IPS-18c (cell line): ENCODE results near the gene HLA-DMB.
"Not testable (repeated sequence)": the region's sequence is repeated elsewhere in the genome, so short reads cannot be mapped to it uniquely, and the experiment has no call there.

Source experiments
- H3K4me3 ChIP-seq: 2 replicates; pipeline ENCODE4 v1.7.0; 2013; ENCODE audit warnings: low read depth, mild to moderate bottlenecking, low read length, moderate library complexity; ENCODE audit not compliant: insufficient read depth
- H3K9me3 ChIP-seq: one replicate; pipeline ENCODE4 v1.6.1; 2013; ENCODE audit warnings: mild to moderate bottlenecking, low read length, moderate library complexity; ENCODE audit not compliant: control insufficient read depth, insufficient read depth

The HLA-DMB gene

DNA sequence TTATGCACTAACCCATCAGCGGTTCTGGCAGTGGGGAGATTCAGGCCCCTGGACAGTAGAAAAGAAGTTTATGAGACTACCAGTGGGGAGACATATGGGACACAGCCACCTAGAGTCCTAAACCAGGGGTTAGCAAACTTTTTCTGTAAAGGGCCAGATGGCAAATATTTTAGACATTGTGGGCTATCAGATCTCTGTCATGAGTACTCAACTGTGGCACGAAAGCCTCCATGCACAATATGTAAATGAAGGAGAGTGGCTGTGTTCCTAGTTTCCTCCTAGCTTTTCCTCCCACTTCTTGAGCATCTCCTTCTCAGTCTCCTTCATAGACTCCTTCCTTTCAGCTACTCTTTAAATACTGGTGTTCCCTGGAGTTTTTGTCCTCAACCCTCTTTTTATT lies 15.3 kb upstream of the HLA-DMB start:
- H3K4me3 ChIP-seq, result no peak overlapping the region
- H3K9me3 ChIP-seq, result no peaks in the 10 kb centered on the region

GRCh38 chr6:32954986-32955802 lies 14.4 kb upstream of the HLA-DMB start:
- Histone ChIP-seq H3K4me3 (no peak overlapping the region), H3K9me3 (no peaks in the 10 kb centered on the region)

- H3K9me3 ChIP-seq, result no peaks in the 10 kb centered on the region
- no peak overlapping the region for H3K4me3 ChIP-seq
Observed at GRCh38 chr6:32954267-32954666, 13.4 kb upstream of the HLA-DMB start.

DNA sequence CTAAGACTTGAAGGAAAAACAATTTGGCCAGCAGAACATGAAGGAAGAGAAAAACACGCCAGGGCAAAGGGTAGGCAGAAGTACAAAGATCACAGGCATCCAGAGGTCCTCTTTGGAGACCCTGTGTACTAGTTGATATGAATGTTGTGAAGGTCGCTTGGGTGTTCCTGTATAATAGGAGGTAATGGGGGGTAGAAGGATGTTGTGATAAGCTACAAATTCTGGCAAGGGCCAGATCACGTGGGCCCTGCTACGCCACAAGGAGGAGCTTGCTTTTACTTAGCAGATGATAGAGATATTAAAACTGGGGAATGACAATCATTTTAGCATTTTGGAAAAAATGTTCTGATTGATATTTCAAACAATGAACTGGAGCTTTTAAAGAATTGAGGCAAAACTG lies 12.9 kb upstream of the HLA-DMB start:
- no peak overlapping the region for H3K4me3 ChIP-seq

GRCh38 chr6:32952817-32953739 lies 12.2 kb upstream of the HLA-DMB start, which contains the start of gene HLA-DMA:
Gene HLA-DMA, minus strand, starts transcription at chr6:32953097. Its CDS starts 61 bp downstream, at chr6:32953036.
- H3K9me3 ChIP-seq, result no peaks in the 10 kb centered on the region
- H3K4me3 ChIP-seq, result no peak within 1 kb of the TSS

More for the DNA sequence above, 12.9 kb upstream of the HLA-DMB start:
- H3K9me3 ChIP-seq, result no peaks in the 10 kb centered on the region

- Histone ChIP-seq H3K4me3 (no peak overlapping the region), H3K9me3 (no peaks in the 10 kb centered on the region)
Observed at GRCh38 chr6:32950449-32950848, 9.6 kb upstream of the HLA-DMB start.

DNA sequence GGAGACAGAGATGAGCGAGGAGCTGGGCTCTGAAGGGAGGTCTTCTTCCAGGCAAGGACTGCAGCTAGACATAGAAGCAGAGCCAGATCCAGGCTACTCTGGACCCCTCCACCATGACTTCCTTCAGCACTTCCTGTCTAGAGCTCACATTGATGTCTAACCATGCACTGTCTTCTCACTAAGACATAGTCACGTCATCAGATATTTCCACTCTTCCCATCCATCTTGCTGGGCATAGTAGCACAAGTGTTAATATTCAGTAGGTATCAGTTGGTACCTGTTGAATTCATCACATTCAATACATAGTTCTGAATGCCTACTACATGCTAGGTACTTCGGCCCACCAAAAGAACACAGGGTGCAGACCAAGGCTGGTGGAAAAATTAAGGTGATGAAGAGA lies 9.2 kb upstream of the HLA-DMB start:
- H3K4me3 ChIP-seq, result no peak overlapping the region
- no peaks in the 10 kb centered on the region for H3K9me3 ChIP-seq

- Histone ChIP-seq H3K4me3 (no peak overlapping the region), H3K9me3 (no peaks in the 10 kb centered on the region)
Observed at GRCh38 chr6:32949113-32949512, 8.3 kb upstream of the HLA-DMB start.

DNA sequence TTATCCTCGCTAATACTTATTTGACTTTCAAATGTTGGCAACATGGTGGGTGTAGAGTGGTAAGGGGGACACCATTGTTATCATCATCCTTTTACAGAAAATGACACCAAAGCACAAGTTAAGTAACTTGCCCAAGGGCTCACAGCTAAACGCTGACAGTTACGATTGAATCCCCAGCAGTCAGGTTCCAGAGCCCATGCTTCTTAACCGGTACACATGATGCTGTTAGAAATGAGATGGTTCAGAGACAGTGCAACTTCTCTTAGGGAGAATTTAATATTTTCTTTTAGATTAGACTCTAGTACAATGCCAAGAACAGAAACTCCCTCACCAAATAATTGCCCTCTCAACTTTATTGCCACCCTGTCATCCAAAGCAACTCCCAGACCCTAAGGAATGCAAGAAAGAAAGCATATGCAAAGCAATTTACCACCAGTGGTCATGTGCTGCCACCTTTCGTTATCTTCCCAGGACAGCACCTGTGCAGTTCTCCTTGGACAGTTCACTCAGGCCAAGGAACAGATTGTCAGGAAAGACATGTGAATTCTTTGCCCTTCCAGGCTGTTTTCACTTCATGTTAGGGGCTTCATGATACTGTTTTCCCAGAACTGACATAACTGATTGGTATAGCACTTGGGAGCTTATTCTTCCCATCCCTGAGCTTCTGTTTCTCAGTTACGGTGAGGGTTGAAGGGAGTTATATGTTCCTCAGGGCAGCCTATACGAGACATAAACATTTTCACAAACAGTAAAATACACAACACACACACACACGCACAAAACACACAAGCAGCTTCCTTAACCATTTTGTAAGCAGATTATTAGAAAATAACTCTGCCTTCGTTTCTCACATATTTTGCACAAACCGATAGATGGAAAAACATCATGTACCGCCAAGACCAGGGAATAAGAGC lies 7.0 kb upstream of the HLA-DMB start:
- H3K4me3 ChIP-seq, result no peak overlapping the region

GRCh38 chr6:32946893-32947292 lies 6.1 kb upstream of the HLA-DMB start:
- Histone ChIP-seq H3K9me3 (no peaks in the 10 kb centered on the region), H3K4me3 (no peak overlapping the region)

More for the DNA sequence above, 7.0 kb upstream of the HLA-DMB start:
- H3K9me3 ChIP-seq, result no peaks in the 10 kb centered on the region

DNA sequence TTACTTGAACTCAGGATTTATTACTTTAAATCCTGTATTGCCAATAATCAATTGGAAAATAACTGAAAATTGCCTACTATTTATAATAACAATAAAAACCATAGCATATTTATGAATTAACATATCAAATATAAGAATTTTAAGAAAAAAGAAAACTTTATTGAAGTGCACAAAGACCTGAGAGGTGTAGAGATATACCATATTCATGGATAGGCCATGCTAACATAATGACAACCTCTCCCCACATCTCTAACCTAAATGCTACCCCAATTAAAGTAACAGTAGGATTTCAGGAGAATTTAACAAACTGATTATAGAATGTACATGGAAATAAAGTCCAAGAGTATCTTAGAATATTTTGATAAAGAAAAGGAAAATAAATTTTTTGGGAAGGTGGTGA lies 5.1 kb upstream of the HLA-DMB start:
- no peak overlapping the region for H3K4me3 ChIP-seq
- no peaks in the 10 kb centered on the region for H3K9me3 ChIP-seq

DNA sequence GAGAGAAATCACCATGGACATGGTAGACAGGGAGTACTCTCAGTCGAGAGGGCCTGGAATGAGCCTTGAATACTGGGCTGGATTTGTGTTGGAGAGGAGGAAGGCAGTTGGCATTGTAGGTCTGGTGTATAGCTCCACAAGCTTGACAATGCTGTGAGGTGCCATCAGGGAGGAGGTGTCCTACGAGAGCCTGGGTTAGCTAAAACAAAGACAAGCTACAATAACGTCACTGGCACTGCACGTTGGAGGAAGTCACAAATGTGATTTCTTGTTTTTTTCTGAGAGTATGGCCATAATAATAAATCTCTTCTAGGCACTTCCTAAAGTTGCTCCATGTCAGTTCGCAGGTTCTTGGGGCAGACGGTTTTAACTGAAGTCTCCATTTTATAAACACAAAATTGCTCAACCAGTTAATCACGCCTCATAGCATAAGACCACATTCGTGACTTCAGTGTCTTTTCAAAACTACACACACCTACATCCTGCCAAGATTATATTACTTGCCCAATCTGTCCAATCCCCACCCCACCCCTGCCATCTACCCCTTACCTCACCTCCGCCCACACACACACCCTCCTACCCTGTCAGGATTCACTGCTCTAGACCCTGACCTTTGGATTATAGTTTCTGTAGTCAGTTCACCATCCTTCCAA lies 4.4 kb upstream of the HLA-DMB start:
- H3K4me3 ChIP-seq, result no peak overlapping the region
- H3K9me3 ChIP-seq, result no peaks in the 10 kb centered on the region

DNA sequence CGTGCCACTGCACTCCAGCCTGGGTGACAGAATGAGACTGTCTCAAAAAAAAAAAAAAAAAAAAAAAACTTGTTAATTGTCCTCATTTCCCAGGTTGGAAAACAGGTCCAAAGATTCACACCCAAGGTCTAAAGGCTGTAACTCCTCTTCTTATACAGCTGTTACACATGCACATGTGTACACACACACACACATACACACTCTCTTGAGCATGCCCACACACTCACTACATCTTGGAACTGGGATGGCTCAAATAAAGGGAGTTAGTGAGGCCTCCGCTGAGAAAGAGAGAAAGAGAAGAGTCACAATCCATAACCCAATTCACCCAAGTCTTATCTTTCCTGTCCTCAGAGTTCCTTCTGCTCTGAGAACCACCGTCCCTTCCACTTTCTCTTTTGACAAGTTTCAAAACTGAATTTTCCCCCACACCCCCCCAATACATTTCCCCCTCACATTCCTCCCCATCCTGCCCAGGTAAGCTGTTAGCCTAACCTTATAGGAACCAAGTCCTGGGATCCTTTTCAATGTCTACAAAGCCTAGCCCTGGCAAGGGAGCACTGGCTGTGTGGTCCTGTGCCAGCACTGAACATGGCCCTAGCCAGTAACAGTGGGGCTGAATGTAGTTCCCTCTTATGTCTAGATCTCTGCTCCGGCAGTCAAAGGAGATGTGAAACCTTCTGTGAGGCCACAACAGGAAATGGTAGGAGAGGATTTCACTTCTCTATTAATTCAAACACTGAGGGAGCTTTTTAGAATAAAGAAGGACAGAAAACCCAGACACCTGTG lies 3.2 kb upstream of the HLA-DMB start:
- Histone ChIP-seq H3K9me3 (no peaks in the 10 kb centered on the region), H3K4me3 (no peak overlapping the region)

DNA sequence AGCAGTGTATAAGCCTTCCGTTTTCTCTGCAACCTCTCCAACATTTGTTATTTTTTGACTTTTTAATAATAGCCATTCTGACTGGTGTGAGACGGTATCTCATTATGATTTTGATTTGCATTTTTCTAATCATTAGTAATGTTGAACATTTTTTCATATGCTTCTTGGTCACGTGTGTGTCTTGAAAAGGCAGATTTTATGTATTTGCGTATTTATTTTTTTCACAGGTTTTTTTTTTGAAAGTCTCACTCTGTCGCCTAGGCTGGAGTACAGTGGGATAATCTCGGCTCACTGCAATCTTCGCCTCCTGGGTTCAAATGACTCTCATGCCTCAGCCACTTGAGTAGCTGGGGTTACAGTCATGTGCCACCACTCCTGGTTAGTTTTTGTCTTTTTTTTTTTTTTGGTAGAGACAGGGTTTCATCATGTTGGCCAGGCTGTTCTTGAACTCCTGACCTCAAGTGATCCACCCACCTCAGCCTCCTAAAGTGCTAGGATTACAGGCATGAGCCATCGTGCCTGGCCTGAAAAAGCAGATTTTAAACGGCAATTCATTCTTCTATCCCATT lies 1.8 kb upstream of the HLA-DMB start:
- not testable (repeated sequence) for H3K4me3 ChIP-seq

GRCh38 chr6:32941214-32941768 lies 463 bp upstream of the HLA-DMB start:
- Histone ChIP-seq H3K9me3 (no peaks in the 10 kb centered on the region), H3K4me3 (no peak overlapping the region)

More for the DNA sequence above, 1.8 kb upstream of the HLA-DMB start:
- not testable (repeated sequence) for H3K9me3 ChIP-seq
